H54 (cell line): Measurements from ENCODE around the gene KLHDC7B.

ENCODE experiments used
- DNase-seq: peaks from one replicate; pipeline ENCODE4 v3.0.0; 2011; ENCODE audit warnings: low spot score, mixed read lengths; ENCODE audit not compliant: insufficient read length
- FAIRE-seq: peaks from 3 replicates; lab custom pipeline; 2011; peaks lifted over from hg19 to GRCh38; lab: Jason Lieb, UNC
- POLR2A ChIP-seq: IDR thresholded peaks from 2 replicates; pipeline ENCODE4 v1.6.1; 2011; ENCODE audit warnings: low read depth, mild to moderate bottlenecking, low read length

KLHDC7B gene

GRCh38 chr22:50584106-50585096 lies 38.7 kb downstream of the KLHDC7B start:
- FAIRE-seq (no peak), DNase-seq (no peak)
- no peak for TF ChIP-seq POLR2A

- FAIRE-seq, result no peak
- no peak for TF ChIP-seq POLR2A
- DNase-seq, result no peak
These were observed 39.5 kb downstream of the KLHDC7B start for GRCh38 chr22:50585238-50585637.

GRCh38 chr22:50585781-50586180 lies 40.1 kb downstream of the KLHDC7B start:
- FAIRE-seq, result no peak
- no peak for TF ChIP-seq POLR2A
- DNase-seq, result no peak

- no peak for DNase-seq
- FAIRE-seq, result no peak
- no peak for TF ChIP-seq POLR2A
These were observed 40.7 kb downstream of the KLHDC7B start for GRCh38 chr22:50586416-50586815.

- DNase-seq, result no peak
- TF ChIP-seq POLR2A, result no peak
- no peak for FAIRE-seq
These were observed 41.7 kb downstream of the KLHDC7B start for GRCh38 chr22:50587407-50587806.

- FAIRE-seq, result no peak
- no peak for TF ChIP-seq POLR2A
- no peak for DNase-seq
These were observed 49.5 kb downstream of the KLHDC7B start for GRCh38 chr22:50595189-50595588.

- FAIRE-seq (no peak), DNase-seq (no peak)
- no peak for TF ChIP-seq POLR2A
These were observed 51.4 kb downstream of the KLHDC7B start for GRCh38 chr22:50597097-50597496.

- DNase-seq (peak; percentile 65), FAIRE-seq (no peak)
- TF ChIP-seq POLR2A, result no peak
These were observed 54.2 kb downstream of the KLHDC7B start for GRCh38 chr22:50599816-50600455.

GRCh38 chr22:50600538-50600937 lies 54.8 kb downstream of the KLHDC7B start, which contains the start of gene MAPK8IP2:
MAPK8IP2 (plus strand) TSS chr22:50600793; CDS start chr22:50600819, 26 bp downstream.
- no peak for FAIRE-seq
- no peak for TF ChIP-seq POLR2A
- no peak for DNase-seq
